Brain microvascular endothelial cell (primary cell): ENCODE results near the gene CD48.

ENCODE experiments used
- DNase-seq: peaks from one replicate; pipeline ENCODE4 v3.0.0-alpha.2; 2020
- H3K27ac ChIP-seq: fragments of 250-450 bp; sonication (Bioruptor Pico); 2 replicates; pipeline ENCODE4 v1.5.1; 2020; ENCODE audit warnings: mild to moderate bottlenecking, moderate library complexity
- H3K27me3 ChIP-seq: fragments of 250-450 bp; sonication (Bioruptor Pico); replicated peaks from 2 replicates; pipeline ENCODE4 v1.5.1; 2020; ENCODE audit warnings: mild to moderate bottlenecking
- H3K36me3 ChIP-seq: fragments of 250-450 bp; sonication (Bioruptor Pico); replicated peaks from 2 replicates; pipeline ENCODE4 v1.5.1; 2020; ENCODE audit warnings: mild to moderate bottlenecking
- H3K4me3 ChIP-seq: 2 replicates; pipeline ENCODE4 v1.5.1; 2011; ENCODE audit warnings: low read depth, mild to moderate bottlenecking, control low read depth, low read length, moderate library complexity
- in situ Hi-C: cut with HindIII; loops from 2 replicates; pipeline ENCODE4 v1.10.0; 2017; ENCODE audit warnings: low sequenced_read_pairs, low pct_ligation_motif_present
- TF ChIP-seq, protein P1 (sequence below): IDR thresholded peaks from 2 replicates; pipeline ENCODE4 v1.5.1; 2011; ENCODE audit warnings: low read depth, mild to moderate bottlenecking, moderate library complexity, low read length, control low read depth, inconsistent platforms; ENCODE audit errors: missing control alignments

CD48 gene

DNA sequence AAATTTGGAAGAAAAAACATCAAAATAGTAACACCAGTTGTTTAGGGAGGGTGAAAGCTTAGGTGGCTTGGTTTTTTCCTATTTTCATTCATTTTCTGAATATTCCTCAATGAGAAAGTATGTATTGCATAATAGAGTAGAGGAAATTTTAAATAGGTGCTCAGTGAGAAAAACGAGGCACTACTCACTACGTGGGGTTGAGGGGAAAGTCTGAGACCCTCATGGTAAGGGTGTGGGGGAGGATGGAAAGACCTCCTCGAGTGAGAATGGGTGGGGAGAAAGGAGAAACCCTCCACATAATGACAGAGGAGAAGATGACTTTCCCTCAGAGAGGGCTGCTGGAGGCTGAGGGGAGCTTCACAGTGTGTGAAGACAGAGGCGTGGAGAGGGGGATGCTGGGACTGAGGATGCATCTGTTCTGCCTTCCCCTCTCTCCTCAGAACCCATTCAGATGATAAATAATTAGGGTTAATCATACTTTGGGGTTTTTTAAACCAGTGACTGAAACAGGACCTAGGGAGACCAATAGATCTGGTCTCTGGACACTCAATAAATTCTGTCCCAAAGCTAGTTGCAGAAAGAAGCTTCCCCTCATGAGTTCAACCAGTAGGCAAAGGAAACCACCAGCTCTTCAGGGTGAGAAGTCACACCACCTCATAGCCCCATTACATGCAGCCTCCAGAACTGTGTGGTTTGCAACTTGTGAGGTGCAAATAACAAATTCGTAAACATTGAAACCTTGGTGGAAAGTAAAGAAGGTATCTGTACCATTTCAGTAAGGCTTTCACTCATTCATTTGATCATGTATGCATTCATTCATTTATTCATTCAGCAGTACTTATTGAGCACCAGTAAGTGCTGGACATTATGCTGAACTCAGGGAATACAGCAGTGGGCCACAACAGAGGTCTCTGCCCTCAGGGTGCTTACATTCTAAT, 44.6 kb upstream of the CD48 start:
- H3K4me3 ChIP-seq = no peak overlapping the region
- no peak for DNase-seq
- no peaks in the 10 kb centered on the region for H3K36me3 ChIP-seq
- no peak overlapping the region for H3K27ac ChIP-seq
- TF ChIP-seq, protein P1, sequence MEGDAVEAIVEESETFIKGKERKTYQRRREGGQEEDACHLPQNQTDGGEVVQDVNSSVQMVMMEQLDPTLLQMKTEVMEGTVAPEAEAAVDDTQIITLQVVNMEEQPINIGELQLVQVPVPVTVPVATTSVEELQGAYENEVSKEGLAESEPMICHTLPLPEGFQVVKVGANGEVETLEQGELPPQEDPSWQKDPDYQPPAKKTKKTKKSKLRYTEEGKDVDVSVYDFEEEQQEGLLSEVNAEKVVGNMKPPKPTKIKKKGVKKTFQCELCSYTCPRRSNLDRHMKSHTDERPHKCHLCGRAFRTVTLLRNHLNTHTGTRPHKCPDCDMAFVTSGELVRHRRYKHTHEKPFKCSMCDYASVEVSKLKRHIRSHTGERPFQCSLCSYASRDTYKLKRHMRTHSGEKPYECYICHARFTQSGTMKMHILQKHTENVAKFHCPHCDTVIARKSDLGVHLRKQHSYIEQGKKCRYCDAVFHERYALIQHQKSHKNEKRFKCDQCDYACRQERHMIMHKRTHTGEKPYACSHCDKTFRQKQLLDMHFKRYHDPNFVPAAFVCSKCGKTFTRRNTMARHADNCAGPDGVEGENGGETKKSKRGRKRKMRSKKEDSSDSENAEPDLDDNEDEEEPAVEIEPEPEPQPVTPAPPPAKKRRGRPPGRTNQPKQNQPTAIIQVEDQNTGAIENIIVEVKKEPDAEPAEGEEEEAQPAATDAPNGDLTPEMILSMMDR = no peak
- no peaks in the 10 kb centered on the region for H3K27me3 ChIP-seq
- in situ Hi-C loops = no loop called here

DNA sequence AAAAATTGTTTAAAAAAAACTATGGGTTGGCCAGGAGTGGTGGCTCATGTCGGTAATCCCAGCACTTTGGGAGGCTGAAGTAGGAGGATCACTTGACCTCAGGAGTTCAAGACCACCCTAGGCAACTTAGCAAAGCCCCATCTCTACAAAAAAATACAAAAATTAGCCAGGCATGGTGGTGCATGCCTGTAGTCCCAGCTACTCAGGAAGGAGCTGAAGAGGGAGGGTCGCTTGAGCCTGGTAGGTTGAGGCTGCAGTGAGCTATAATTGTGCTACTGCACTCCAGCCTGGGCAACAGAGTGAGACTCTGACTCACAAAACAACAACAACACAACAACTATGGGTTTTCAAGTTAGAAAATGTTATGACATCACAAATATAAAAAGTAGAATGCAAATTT, 43.8 kb upstream of the CD48 start:
- Histone ChIP-seq H3K27me3 (no peaks in the 10 kb centered on the region), H3K4me3 (no peak overlapping the region), H3K36me3 (no peaks in the 10 kb centered on the region), H3K27ac (no peak overlapping the region)
- in situ Hi-C loops = no loop called here
- no peak for DNase-seq
- TF ChIP-seq, protein P1 = no peak

DNA sequence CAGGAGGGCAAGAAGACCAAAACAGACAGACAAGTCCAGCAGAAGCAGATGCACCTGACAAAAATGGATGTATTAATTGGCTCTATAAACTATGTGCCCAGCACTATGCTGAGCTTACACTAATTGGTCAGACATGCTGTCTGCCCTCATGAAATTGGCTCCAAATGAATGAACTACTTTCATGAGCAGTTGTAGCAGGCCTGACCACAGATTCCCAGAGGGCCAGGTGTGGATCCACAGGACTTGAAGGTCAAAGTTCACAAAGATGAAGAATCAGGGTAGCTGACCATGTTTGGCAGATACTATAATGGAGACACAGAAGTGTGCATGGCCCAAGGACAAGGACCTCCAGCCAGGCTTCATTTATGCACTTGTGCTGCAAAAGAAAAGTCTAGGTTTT, 42.0 kb upstream of the CD48 start:
- TF ChIP-seq, protein P1 = no peak
- no peaks in the 10 kb centered on the region for H3K27me3 ChIP-seq
- H3K36me3 ChIP-seq = no peaks in the 10 kb centered on the region
- DNase-seq = no peak
- in situ Hi-C loops = no loop called here
- H3K4me3 ChIP-seq = no peak overlapping the region
- no peak overlapping the region for H3K27ac ChIP-seq

DNA sequence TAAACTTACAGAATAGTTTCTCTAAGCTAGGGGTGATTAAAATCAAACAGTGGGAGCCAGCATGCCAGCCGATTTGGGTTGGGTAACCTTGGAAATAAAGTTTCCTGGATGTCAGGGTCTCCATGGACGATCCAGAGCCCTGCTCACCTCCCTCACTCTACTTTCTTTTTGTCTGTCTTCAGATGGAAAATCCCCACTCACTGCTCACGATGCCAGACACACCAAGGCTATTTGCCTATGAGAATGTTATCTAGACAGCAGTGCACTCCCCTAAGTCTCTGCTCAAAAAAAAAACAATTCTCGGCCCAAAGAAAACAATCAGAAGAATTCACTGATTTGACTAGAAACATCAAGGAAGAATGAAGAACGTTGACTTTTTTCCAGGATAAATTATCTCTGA, 41.3 kb upstream of the CD48 start:
- in situ Hi-C loops = no loop called here
- no peaks in the 10 kb centered on the region for H3K27me3 ChIP-seq
- DNase-seq = no peak

DNA sequence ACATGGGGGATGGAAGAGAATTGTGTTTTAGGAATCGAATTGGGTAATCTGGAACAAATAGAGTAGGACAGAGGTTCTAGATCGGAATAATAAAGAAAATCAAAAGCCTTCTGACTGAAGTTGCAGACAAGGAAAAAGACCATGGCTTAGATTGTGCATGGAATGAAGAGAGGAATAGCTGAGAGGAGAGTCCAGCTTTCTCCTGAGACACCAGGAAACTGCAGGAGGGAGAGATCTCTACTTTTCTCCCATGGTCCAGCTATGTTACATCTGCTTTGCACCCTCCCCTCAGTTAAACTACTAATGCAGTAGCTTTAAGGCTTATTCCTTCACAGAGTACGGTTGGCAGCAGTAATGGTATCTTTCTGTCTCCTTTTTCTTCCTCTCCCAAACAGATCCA, 40.8 kb upstream of the CD48 start:
- no peak for DNase-seq

More for the DNA sequence above, 41.3 kb upstream of the CD48 start:
- TF ChIP-seq, protein P1 = no peak
- no peaks in the 10 kb centered on the region for H3K36me3 ChIP-seq
- no peak overlapping the region for H3K27ac ChIP-seq
- no peak overlapping the region for H3K4me3 ChIP-seq

More for the DNA sequence above, 40.8 kb upstream of the CD48 start:
- in situ Hi-C loops = no loop called here
- Histone ChIP-seq H3K36me3 (no peaks in the 10 kb centered on the region), H3K27me3 (no peaks in the 10 kb centered on the region), H3K4me3 (no peak overlapping the region), H3K27ac (no peak overlapping the region)
- TF ChIP-seq, protein P1 = no peak
